K562 (cell line): ENCODE measurements around the gene WDR90. TPM values are rescaled to one million over a fixed set of nuclear protein-coding genes. Genes with fewer than 3 reads are reported as not detected.

Source experiments
- ATAC-seq: fragments of 200-7000 bp; cut with Tn5 transposase; 3 replicates; pipeline ENCODE4 v1.9.1; 2020; ENCODE audit warnings: moderate library complexity
- BruUV-seq: library from RNA; stranded (reverse); fragments of 400-500 nt; replicated peaks from 2 replicates; lab custom pipeline; 2021; lab: Mats Ljungman, UMichigan
- CTCF ChIA-PET: fragments of 300-600 bp; formaldehyde crosslinking; extraction: SDS; loops from one replicate; lab custom pipeline; 2021; ENCODE audit warnings: low intra/inter-chr PET ratio; lab: Yijun Ruan, JAX
- POLR2A ChIA-PET: fragments of 300-600, 350-650 bp; sonication (Branson Sonifier 250); formaldehyde crosslinking; extraction: SDS; loops from one replicate; lab custom pipeline; 2021; ENCODE audit warnings: antibody characterized with exemption, inconsistent platforms; lab: Yijun Ruan, JAX
- DNase-seq, 4 experiments: peaks; one replicate each; pipeline versions ENCODE4 v3.0.0 to v3.0.0-alpha.2; 2011 to 2018; ENCODE audit warnings: low spot score in 3 of 4, mixed read lengths in 3 of 4; ENCODE audit errors: extremely low read depth in 1 of 4
- FAIRE-seq: peaks from 2 replicates; lab custom pipeline; 2011; peaks lifted over from hg19 to GRCh38; lab: Jason Lieb, UNC
- H2AFZ ChIP-seq: 2 replicates; pipeline ENCODE4 v1.6.0; 2011; ENCODE audit warnings: low read depth, low read length, control low read depth, inconsistent platforms
- H3K27ac ChIP-seq: fragments of 200-600 bp; 3 replicates; pipeline ENCODE4 v1.8.0; 2011; ENCODE audit warnings: low read depth, mild to moderate bottlenecking, control low read depth, inconsistent platforms, low read length, moderate library complexity, mixed read lengths; ENCODE audit errors: extremely low read depth
- H3K27me3 ChIP-seq, 2 experiments: fragments of 300-600 bp in 1 of 2; 2 replicates in 1 of 2; 3 replicates in 1 of 2; pipeline versions ENCODE4 v1.6.0 to v1.8.0; 2011; ENCODE audit warnings: inconsistent platforms in 2 of 2, low read length in 2 of 2, mild to moderate bottlenecking in 1 of 2, mixed read lengths in 1 of 2, moderate library complexity in 1 of 2; ENCODE audit not compliant: control insufficient read depth in 2 of 2, insufficient read depth in 2 of 2
- H3K36me3 ChIP-seq: fragments of 300-600 bp; 3 replicates; pipeline ENCODE4 v1.8.0; 2011; ENCODE audit warnings: mild to moderate bottlenecking, low read length, inconsistent platforms; ENCODE audit not compliant: control insufficient read depth, insufficient read depth
- H3K4me1 ChIP-seq, 2 experiments: fragments of 200-600 bp in 1 of 2; replicated peaks in 1 of 2; 2 replicates in 1 of 2; 3 replicates in 1 of 2; pipeline versions ENCODE4 v1.5.1 to v1.8.0; 2011; ENCODE audit warnings: inconsistent platforms in 2 of 2, low read length in 2 of 2, mild to moderate bottlenecking in 1 of 2, mixed read lengths in 1 of 2, moderate library complexity in 1 of 2; ENCODE audit not compliant: control insufficient read depth in 2 of 2, insufficient read depth in 2 of 2
- H3K4me2 ChIP-seq: 2 replicates; pipeline ENCODE4 v1.6.1; 2011; ENCODE audit warnings: low read length, control low read depth, inconsistent platforms, mixed read lengths; ENCODE audit not compliant: insufficient read depth
- H3K4me3 ChIP-seq: fragments of 200-600 bp; sonication (generic), shearing (Covaris generic); 2 replicates; pipeline ENCODE4 v1.5.1; 2016; ENCODE audit warnings: control low read depth, inconsistent platforms
- H3K79me2 ChIP-seq: fragments of 200-600 bp; 3 replicates; pipeline ENCODE4 v1.8.0; 2011; ENCODE audit warnings: low read length, inconsistent platforms; ENCODE audit not compliant: control insufficient read depth, insufficient read depth
- H3K9ac ChIP-seq, 2 experiments: 2 replicates each; pipeline versions ENCODE4 v1.6.0 to v1.6.1; 2011; ENCODE audit warnings: low read depth in 2 of 2, low read length in 2 of 2, control low read depth in 1 of 2, inconsistent platforms in 1 of 2, mild to moderate bottlenecking in 1 of 2, mixed read lengths in 1 of 2; ENCODE audit not compliant: insufficient read depth in 1 of 2
- H3K9me1 ChIP-seq: one replicate; pipeline ENCODE4 v1.6.0; 2011; ENCODE audit warnings: inconsistent platforms, mild to moderate bottlenecking, low read length, moderate library complexity; ENCODE audit not compliant: control insufficient read depth, insufficient read depth
- H3K9me3 ChIP-seq: replicated peaks from 2 replicates; pipeline ENCODE4 v1.5.1; 2011; ENCODE audit warnings: low read depth, low read length, inconsistent platforms; ENCODE audit not compliant: control insufficient read depth, insufficient read depth
- H4K20me1 ChIP-seq: replicated peaks from 2 replicates; pipeline ENCODE4 v1.6.1; 2011; ENCODE audit warnings: low read length, inconsistent platforms, mixed read lengths; ENCODE audit not compliant: control insufficient read depth, insufficient read depth
- PCBP1 ChIP-seq: fragments of 200-400 bp; formaldehyde crosslinking; IDR thresholded peaks from 2 replicates; pipeline ENCODE4 v1.6.1; 2018; ENCODE audit warnings: mild to moderate bottlenecking, low read depth, low read length; ENCODE audit not compliant: poor library complexity, severe bottlenecking
- RBFOX2 ChIP-seq: fragments of 200-400 bp; formaldehyde crosslinking; IDR thresholded peaks from 2 replicates; pipeline ENCODE4 v1.6.1; 2017; ENCODE audit warnings: low read depth, mild to moderate bottlenecking, low read length, moderate library complexity
- RFX1 ChIP-seq: fragments of 450-650 bp; IDR thresholded peaks from 2 replicates; pipeline ENCODE4 v1.6.1; 2016; ENCODE audit warnings: mild to moderate bottlenecking, moderate library complexity
- TAF15 ChIP-seq: fragments of 200-400 bp; formaldehyde crosslinking; IDR thresholded peaks from 2 replicates; pipeline ENCODE4 v1.6.1; 2017; ENCODE audit warnings: mild to moderate bottlenecking, low read depth, low read length, moderate library complexity
- TGIF2 ChIP-seq: sonication (generic); formaldehyde crosslinking; IDR thresholded peaks from 2 replicates; pipeline ENCODE4 v1.8.1; 2022; ENCODE audit warnings: mild to moderate bottlenecking, missing genetic modification reagents, moderate library complexity
- ZNF584 ChIP-seq: fragments of 200-800 bp; sonication (Bioruptor generic); IDR thresholded peaks from 2 replicates; pipeline ENCODE4 v1.6.1; 2016; ENCODE audit warnings: low read depth, mild to moderate bottlenecking, missing genetic modification characterization, missing compliant biosample characterization
- WGBS: fragments of 100-300 bp; shearing (Covaris generic); methylation state at CpG from one replicate; pipeline ENCODE4 v1.1.6; 2016; ENCODE audit warnings: low coverage, mixed read lengths; ENCODE audit not compliant: insufficient coverage; ENCODE audit errors: missing lambda C conversion rate; 5-methylcytosine and 5-hydroxymethylcytosine counted together
- in situ Hi-C: fragments of 300-500 bp; cut with MboI; formaldehyde crosslinking; loops from 4 replicates; pipeline ENCODE4 v1.15.0; 2018; ENCODE audit warnings: inconsistent platforms, mixed read lengths
- intact Hi-C: fragments of 100-400 bp; cut with micrococcal nuclease; formaldehyde crosslinking; loops from 2 replicates; pipeline ENCODE4 v1.14.2; 2022
- polyA plus RNA-seq, 8 experiments: library from polyadenylated mRNA; depleted of rRNA in 4 of 8; stranded (reverse) in 5 of 8; unstranded in 3 of 8; fragments of >200 nt; fragmentation: Nextera tagmentation in 2 of 8; fragmentation: Illumina TruSeq in 1 of 8; extraction: Ambion mirVana in 2 of 8; extraction: Trizol in 1 of 8; gene quantifications; 2 replicates each; pipeline versions ENCODE4 v1.2.1 to v1.2.3, GENCODE V29; 2011 to 2014; ENCODE audit warnings: inconsistent platforms in 1 of 8, missing spikeins in 1 of 8
- total RNA-seq, 7 experiments: library from RNA; depleted of rRNA in 6 of 7; stranded (reverse); fragments of >200 nt in 6 of 7; fragmentation: Illumina TruSeq in 2 of 7; extraction: Trizol in 2 of 7; gene quantifications; 2 replicates each; pipeline versions ENCODE4 v1.2.1 to v1.2.3, GENCODE V29; 2011 to 2021; ENCODE audit warnings: low replicate concordance in 1 of 7
- TF ChIP-seq, protein P1 (sequence below), 3 experiments: fragments of 200-800 bp in 1 of 3; sonication (Bioruptor generic) in 1 of 3; sonication (generic) in 1 of 3; formaldehyde crosslinking in 1 of 3; IDR thresholded peaks; 2 replicates each; pipeline versions ENCODE4 v1.6.1 to v1.8.0; 2016 to 2022; ENCODE audit warnings: mild to moderate bottlenecking in 2 of 3, missing compliant biosample characterization in 2 of 3, missing genetic modification characterization in 2 of 3, missing genetic modification reagents in 1 of 3

Gene WDR90
- total and polyA plus RNA-seq, 9 of the 15 experiments (the other 6 are each of a cell fraction or from before 2014, with no cell fraction given), result 0.44 to 12.6 (median 3.3) TPM

- intact Hi-C loops, result loop anchor here (5.0 kb wide), 1 partner anchor 40 kb away; the partner anchor contains the start of gene METTL26
- FAIRE-seq, result no peak
Measured at GRCh38 chr16:677316-678190, 28.4 kb downstream of the WDR90 start.

More at GRCh38 chr16:677316-678190, 28.4 kb downstream of the WDR90 start:
- WGBS, result 85% methylated on average over 51 of the region's 57 CpGs
- TF ChIP-seq ZNF584 (CRISPR knock-in tag) (no peak), TGIF2 (peak; percentile 23; the same call in 1 of the 2 replicates), RBFOX2 (peak; percentile 0; the same call in 1 of the 2 replicates), PCBP1 (peak; percentile 63), TAF15 (no peak), RFX1 (peak; percentile 85)
- TF ChIP-seq, protein P1, sequence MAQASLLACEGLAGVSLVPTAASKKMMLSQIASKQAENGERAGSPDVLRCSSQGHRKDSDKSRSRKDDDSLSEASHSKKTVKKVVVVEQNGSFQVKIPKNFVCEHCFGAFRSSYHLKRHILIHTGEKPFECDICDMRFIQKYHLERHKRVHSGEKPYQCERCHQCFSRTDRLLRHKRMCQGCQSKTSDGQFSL (CRISPR knock-in tag; IDR thresholded peaks at IDR 0.05), result 0 out of 2 replicates have a peak, but pooled peaks have one; percentile 48
- TF ChIP-seq, protein P1 (tag; IDR thresholded peaks at IDR 0.05), result no peak
- H3K27ac ChIP-seq, result no peak overlapping the region
- no peaks in the 10 kb centered on the region for H3K27me3 ChIP-seq
- no TSS peak for BruUV-seq
- H3K9me3 ChIP-seq, result no peaks in the 10 kb centered on the region
- in situ Hi-C loops, result loop anchor here (10.0 kb wide), 1 partner anchor 283 kb away; the partner anchor contains the start of gene NME4
- H4K20me1 ChIP-seq, result peaks cover 18% of the 10 kb centered on the region
- peaks cover 36 to 98% of the 10 kb centered on the region in 2 experiments for H3K4me1 ChIP-seq
- no peak overlapping the region for H3K4me2 ChIP-seq
- ChIA-PET POLR2A (interaction anchor here (0.6 to 1.5 kb wide), 3 partner anchors 10 to 402 kb away, joined by 3 read pairs; no protein-coding TSS in a partner anchor), CTCF (no interaction called here)
- DNase-seq (no peak), ATAC-seq (no peak)
- peaks cover 29% of the 10 kb centered on the region for H3K79me2 ChIP-seq
- H3K9ac ChIP-seq, result peak overlapping the region in 1 of 2 experiments; percentile 53; a peak in 2 of 4 replicates
- no peak overlapping the region for H3K4me3 ChIP-seq
- H2AFZ ChIP-seq, result no peak overlapping the region
- H3K36me3 ChIP-seq, result peaks cover 43% of the 10 kb centered on the region
- peaks cover 9% of the 10 kb centered on the region for H3K9me1 ChIP-seq
